Activated naive CD8-positive, alpha-beta T cell treated with anti-CD3 and anti-CD28 coated beads for 36 hours (primary cell): ENCODE data around the gene RNF121. TPM values are rescaled to one million over a fixed set of nuclear protein-coding genes. Genes with fewer than 3 reads are reported as not detected.

Source experiments
- DNase-seq: peaks from one replicate; pipeline ENCODE4 v3.0.0; 2021
- H3K27ac Mint-ChIP-seq: one replicate; pipeline ENCODE4 v1.8.0; 2022; ENCODE audit warnings: mild to moderate bottlenecking, moderate library complexity, mixed read lengths
- H3K27me3 Mint-ChIP-seq: one replicate; pipeline ENCODE4 v1.8.0; 2022; ENCODE audit warnings: mild to moderate bottlenecking, mixed read lengths
- H3K36me3 Mint-ChIP-seq: one replicate; pipeline ENCODE4 v1.8.0; 2021; ENCODE audit warnings: mild to moderate bottlenecking, mixed read lengths
- H3K4me1 Mint-ChIP-seq: one replicate; pipeline ENCODE4 v1.8.0; 2021; ENCODE audit warnings: mixed read lengths
- H3K4me3 Mint-ChIP-seq: one replicate; pipeline ENCODE4 v1.8.0; 2022; ENCODE audit warnings: mild to moderate bottlenecking, moderate library complexity, mixed read lengths
- H3K9me3 Mint-ChIP-seq: one replicate; pipeline ENCODE4 v1.8.0; 2022; ENCODE audit warnings: mixed read lengths
- total RNA-seq, 2 experiments: library from RNA; stranded (reverse); gene quantifications; one replicate each; pipeline ENCODE4 v1.2.3, GENCODE V29; 2021

The RNF121 gene
- total RNA-seq, 2 experiments from 2014 or later, result 28.3 to 30.7 TPM

DNA sequence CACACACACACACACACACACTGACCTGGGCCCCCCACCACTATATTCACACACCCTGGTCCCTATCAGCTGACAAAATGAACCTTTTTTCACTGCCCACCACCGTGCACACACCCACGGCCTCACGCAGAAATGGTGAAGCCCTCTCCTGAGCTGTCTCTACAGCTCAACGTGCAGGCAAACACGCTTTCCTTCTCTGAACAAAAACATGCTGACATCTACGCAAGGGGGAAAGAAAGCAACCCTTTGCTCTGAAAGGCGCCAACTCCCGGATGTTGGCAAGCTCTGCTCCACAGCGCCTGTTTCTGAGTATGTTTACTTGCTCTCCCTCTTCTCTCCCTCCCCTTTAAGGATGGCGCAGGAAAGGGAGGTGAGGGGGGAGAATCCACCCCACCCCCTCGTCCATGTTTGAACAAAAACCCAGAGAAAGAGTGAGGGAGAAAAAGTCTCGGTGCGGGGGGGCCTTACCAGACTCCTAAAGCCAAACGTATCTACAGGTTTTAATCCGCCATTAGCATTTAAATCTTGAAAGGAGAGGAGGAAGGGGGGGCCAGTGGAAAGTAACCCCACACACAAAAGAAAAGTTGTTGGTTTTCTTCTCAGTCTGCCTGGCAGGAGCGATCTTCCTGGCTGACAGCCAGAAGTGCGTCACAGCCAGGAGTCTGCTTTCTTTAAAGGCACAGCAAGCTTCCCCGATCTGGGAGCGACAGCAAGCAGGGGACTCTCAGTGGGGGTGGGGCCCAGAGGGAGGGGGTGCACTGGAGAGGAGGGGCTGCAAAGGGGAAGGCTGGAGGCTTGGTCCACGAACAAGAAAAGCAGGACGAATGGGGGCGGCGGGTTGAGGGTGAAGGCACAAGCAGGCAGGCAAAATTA is 111.9 kb downstream of the RNF121 start:
- Mint-ChIP-seq H3K36me3 (peaks cover 18% of the 10 kb centered on the region), H3K4me1 (peaks cover 38% of the 10 kb centered on the region), H3K27ac (no peak overlapping the region), H3K27me3 (no peaks in the 10 kb centered on the region), H3K4me3 (no peak overlapping the region), H3K9me3 (no peaks in the 10 kb centered on the region)
- peak; percentile 74 for DNase-seq

GRCh38 chr11:72041364-72042063 is 112.7 kb downstream of the RNF121 start:
- H3K9me3 Mint-ChIP-seq, result no peaks in the 10 kb centered on the region
- peaks cover 13% of the 10 kb centered on the region for H3K36me3 Mint-ChIP-seq
- H3K27ac Mint-ChIP-seq, result no peak overlapping the region
- no peaks in the 10 kb centered on the region for H3K27me3 Mint-ChIP-seq
- DNase-seq, result peak; percentile 46
- H3K4me3 Mint-ChIP-seq, result no peak overlapping the region
- H3K4me1 Mint-ChIP-seq, result peaks cover 34% of the 10 kb centered on the region

- DNase-seq, result no peak
- Mint-ChIP-seq H3K36me3 (peaks cover 7% of the 10 kb centered on the region), H3K4me1 (peaks cover 27% of the 10 kb centered on the region), H3K27me3 (no peaks in the 10 kb centered on the region), H3K4me3 (no peak overlapping the region), H3K9me3 (no peaks in the 10 kb centered on the region), H3K27ac (no peak overlapping the region)
Measured at GRCh38 chr11:72042064-72042745, 113.4 kb downstream of the RNF121 start.

GRCh38 chr11:72045849-72046248 is 117.0 kb downstream of the RNF121 start:
- Mint-ChIP-seq H3K27me3 (no peaks in the 10 kb centered on the region), H3K9me3 (no peaks in the 10 kb centered on the region), H3K4me3 (no peak overlapping the region), H3K27ac (no peak overlapping the region), H3K36me3 (peaks cover 3% of the 10 kb centered on the region), H3K4me1 (peaks cover 26% of the 10 kb centered on the region)
- no peak for DNase-seq

Other genes starting within 250 kb of the RNF121 start
- not detected for gene DEFB108B, start 95.8 kb upstream of the RNF121 start, total RNA-seq
- gene DEFB131B, start 50.6 kb upstream of the RNF121 start, total RNA-seq, result not detected
- 10 to 100 TPM; 10.8 to 12.4 TPM for gene XNDC1N, start 452 bp upstream of the RNF121 start, total RNA-seq
- gene IL18BP, start 69.9 kb downstream of the RNF121 start, total RNA-seq, result 1 to 10 TPM; 6.9 to 7.4 TPM
- 100 to 1,000 TPM; 120 to 121 TPM for gene NUMA1, start 151.5 kb downstream of the RNF121 start, total RNA-seq
- 10 to 100 TPM in 1 of 2 experiments, 1 to 10 TPM in 1; 7.0 to 10.0 TPM for gene LRRC51, start 151.8 kb downstream of the RNF121 start, total RNA-seq
- 10 to 100 TPM; 65.5 to 66.2 TPM for gene LAMTOR1, start 174.3 kb downstream of the RNF121 start, total RNA-seq
- gene TOMT, start 176.9 kb downstream of the RNF121 start, total RNA-seq, result not detected
- gene ANAPC15, start 183.6 kb downstream of the RNF121 start, total RNA-seq, result 10 to 100 TPM; 70.4 to 71.8 TPM
- not detected for gene FOLR3, start 206.7 kb downstream of the RNF121 start, total RNA-seq